H54 (cell line): Measurements from ENCODE around the gene HS1BP3.

ENCODE experiments used
- DNase-seq: peaks from one replicate; pipeline ENCODE4 v3.0.0; 2011; ENCODE audit warnings: low spot score, mixed read lengths; ENCODE audit not compliant: insufficient read length
- FAIRE-seq: peaks from 3 replicates; lab custom pipeline; 2011; peaks lifted over from hg19 to GRCh38; lab: Jason Lieb, UNC
- POLR2A ChIP-seq: IDR thresholded peaks from 2 replicates; pipeline ENCODE4 v1.6.1; 2011; ENCODE audit warnings: low read depth, mild to moderate bottlenecking, low read length

Gene HS1BP3

DNA sequence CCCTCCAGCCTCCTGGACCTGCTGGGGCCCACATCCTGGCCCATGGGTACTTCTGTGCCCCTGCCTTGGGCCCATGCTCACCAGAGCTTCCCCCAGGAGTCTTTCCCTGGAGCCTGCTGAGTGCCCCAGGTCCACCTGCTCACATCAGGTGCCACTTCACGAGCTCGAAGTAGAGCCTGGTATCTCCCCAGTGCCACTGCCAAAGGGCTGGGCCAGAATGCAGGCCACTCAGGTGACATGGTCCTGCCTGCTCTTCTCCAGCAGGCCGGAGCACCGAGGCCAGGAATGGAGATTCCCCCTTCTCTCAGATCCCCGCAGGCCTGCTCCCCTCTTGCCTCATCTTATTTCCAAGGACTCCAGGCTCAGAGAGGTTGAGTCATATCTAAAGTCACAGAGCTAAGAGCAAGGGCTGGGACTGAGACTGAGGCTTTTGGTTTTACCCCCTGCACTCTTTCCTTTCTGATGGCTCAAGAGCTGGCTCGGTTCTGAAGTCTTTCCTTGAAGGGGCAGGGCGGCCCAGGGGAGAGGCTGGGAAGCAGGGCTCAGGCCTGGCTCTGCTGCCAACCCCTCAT is 79.2 kb downstream of the HS1BP3 start:
- no peak for TF ChIP-seq POLR2A
- DNase-seq (no peak), FAIRE-seq (no peak)

DNA sequence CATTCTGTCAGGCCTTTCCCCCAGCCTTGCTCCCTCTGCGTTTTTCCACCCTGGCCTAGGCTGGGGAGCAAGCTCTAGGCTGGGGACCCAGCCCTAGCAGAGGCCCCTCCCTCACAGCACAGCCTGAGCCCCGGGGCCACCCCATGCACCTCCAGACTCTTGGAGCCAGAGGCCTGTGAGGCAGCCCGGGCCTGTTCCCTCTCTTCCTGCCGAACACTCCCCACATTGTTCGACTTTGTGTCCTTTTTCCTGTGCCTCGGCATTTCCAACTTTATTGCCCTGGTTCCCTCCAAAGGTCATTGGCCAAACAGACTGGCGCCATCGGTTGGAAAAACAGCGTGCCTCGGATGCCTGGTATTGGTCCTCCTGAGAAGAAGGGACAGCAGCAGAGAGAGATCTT is 79.7 kb downstream of the HS1BP3 start:
- TF ChIP-seq POLR2A = no peak
- DNase-seq = no peak
- no peak for FAIRE-seq

DNA sequence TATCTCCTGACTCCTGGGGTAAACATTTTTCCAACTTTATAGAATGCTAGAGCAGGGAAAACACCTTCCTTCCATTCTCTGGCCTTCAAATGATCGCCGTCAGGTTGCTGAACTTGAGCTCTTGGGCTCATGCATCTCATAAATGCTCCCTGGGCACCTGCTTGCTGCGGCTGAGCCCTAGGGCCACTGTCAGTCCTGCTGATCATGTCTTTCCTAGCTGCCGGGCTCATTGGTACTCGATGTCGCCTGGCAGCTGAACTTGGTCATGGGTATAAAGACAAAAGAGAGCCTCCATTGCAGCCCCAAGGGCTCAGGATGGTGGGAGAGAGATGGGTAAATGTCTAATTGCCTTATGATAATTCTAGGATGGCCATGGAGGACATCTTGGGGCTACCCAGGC is 80.6 kb downstream of the HS1BP3 start:
- TF ChIP-seq POLR2A = no peak
- DNase-seq (no peak), FAIRE-seq (no peak)

DNA sequence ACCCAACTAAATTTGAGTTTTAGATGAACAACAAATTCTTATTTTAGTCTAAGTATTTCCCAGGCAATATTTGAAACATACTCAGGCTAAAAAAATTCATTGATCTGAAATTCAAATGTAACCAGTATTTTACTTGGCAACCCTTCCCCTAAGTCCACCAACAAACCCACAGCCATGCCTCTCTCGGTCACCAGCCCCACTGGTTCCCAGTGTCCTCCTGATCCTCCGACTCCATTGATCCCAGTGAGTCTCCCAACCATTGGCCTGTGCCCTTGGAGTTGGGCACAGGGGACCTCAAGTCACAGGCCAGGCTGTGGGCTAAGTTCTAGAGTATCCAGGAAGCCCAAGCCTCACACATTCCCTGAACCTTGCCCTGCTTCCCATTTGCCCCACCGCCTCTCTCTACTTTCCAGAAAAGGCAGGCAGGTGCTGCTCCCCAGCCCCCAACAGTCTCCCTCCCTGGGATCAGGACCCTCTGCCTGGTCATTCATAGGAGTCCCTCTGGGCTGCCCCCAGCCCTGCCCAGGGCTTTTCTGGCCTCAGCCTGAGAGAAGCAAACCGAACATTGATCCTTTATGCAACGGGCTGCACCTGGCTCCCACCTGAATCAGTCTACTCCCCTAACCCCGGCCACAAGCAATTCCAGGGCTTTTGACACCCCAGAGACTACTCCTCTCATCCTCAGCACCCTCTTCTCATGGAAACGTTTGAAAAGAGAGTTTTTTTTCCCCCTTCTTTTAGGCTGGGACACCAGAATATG is 81.3 kb downstream of the HS1BP3 start:
- TF ChIP-seq POLR2A = no peak
- FAIRE-seq (no peak), DNase-seq (no peak)

DNA sequence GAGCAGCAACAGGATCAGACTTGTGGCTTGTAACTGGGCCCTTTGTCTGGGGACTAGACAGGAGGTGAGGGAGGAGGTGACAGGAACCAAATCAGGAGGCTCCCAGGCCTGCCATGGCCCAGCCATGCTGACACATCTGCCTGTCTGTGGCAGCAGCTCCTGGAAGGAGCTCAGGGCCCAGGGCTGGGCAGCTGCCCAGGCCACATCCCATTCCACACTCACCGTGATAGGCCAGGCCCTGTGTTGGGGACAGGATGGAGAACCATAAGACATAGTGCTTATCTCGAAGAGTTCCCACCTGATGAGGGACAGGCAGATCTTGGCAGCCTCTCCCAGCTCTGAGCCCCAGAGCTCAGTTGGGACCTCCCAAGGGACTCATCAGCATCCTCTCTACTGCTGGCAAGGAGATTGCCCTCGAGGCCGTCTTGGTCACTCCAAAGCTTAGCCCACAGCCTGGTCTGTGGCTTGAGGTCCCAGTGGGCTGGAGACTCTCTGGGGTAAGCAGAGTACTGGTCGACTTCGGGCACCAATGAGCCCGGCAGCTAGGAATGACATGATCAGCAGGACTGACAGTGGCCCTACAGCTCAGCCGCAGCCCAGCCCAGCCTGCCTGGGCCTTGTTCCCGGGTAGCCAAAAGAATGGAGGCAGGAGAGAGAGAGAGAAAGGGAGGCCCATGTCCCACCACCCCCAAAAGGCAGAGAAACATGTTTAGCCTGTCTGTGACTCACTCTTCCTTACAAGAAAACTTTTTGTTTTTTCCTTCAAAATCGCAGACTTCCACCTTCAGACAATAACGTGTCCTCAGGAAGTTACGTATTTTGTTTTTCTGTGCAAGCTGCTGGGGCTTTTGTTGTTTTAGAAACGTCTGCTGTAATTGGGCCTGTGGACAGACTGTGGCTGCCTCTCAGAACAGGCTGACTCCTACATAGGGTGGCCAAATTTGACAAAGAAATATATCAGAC is 82.1 kb downstream of the HS1BP3 start:
- TF ChIP-seq POLR2A = no peak
- DNase-seq (no peak), FAIRE-seq (no peak)

DNA sequence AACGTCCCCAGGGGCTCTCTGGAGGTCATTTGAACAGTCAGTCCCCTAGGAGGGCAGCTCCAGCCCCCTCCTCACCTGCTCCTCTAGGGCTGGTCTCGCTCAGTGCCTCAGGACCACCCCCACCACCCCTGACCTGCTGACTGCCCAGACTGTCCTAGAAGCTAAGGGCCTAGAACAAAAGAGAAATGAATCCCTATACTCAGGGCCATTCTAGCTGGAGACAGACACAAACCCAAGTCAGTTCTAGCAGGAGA is 83.0 kb downstream of the HS1BP3 start:
- no peak for TF ChIP-seq POLR2A
- no peak for DNase-seq
- no peak for FAIRE-seq
